ENCODE measurements around the gene TIMM21. TPM values are rescaled to one million over a fixed set of nuclear protein-coding genes. Genes with fewer than 3 reads are reported as not detected.

The TIMM21 gene
- total RNA-seq, 1 experiment from 2014 or later, result 82.0 TPM

DNA sequence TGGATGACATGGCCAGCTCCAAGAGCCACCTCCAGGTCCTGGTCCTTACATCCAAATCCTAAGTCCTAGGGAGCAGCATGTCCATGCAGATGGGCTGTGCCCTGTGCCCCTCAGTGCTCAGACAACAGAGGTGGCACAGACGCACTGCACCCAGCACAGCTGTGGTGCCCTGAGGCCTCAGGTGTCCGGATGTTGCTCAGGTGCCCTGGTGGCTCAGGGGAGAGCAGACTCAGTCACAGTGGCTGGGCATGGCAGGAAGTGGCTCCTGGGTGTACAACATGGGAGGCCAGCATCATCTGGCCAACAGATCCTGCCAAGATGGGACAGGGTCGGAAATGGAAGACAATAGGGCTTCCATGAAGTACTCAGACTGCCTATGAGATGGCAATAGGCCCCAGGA, 50.1 kb downstream of the TIMM21 start:
- no peaks in the 10 kb centered on the region for H3K9me3 ChIP-seq (ENCODE audit: control insufficient read depth, insufficient read depth, low read depth, low read length)
- BruUV-seq (replicated peaks), result no TSS peak
- CTCF ChIA-PET, result interaction anchor here (2.9 kb wide), 1 partner anchor 295 kb away, joined by 12 read pairs; no protein-coding TSS in a partner anchor
- intact Hi-C loops (cut with micrococcal nuclease; ENCODE audit: unreplicated experiment), result loop anchor here (5.0 kb wide), 1 partner anchor 1564 kb away; no protein-coding TSS in a partner anchor
- no peak overlapping the region for H3K27ac ChIP-seq (ENCODE audit: low read length)
- no peaks in the 10 kb centered on the region for H3K36me3 ChIP-seq (ENCODE audit: control insufficient read depth, insufficient read depth, low read length)
- H3K27me3 ChIP-seq (ENCODE audit: control insufficient read depth, insufficient read depth, low read length), result no peaks in the 10 kb centered on the region
- no peaks in the 10 kb centered on the region for H3K4me1 ChIP-seq (ENCODE audit: control insufficient read depth, insufficient read depth, low read length)
- POLR2A ChIA-PET, result no interaction called here
- ATAC-seq, result no peak
- no peak for DNase-seq (ENCODE audit: low read depth, low spot score)
- no peak overlapping the region for H3K4me3 ChIP-seq (ENCODE audit: low read depth in 2 of 2, low read length in 2 of 2)
- in situ Hi-C loops (cut with HindIII; ENCODE audit: low pct_unique_long_range_greater_than_20kb, low sequenced_read_pairs), result loop anchor here (25.0 kb wide), 1 partner anchor 139 kb away; no protein-coding TSS in a partner anchor
- TF ChIP-seq, protein P1, sequence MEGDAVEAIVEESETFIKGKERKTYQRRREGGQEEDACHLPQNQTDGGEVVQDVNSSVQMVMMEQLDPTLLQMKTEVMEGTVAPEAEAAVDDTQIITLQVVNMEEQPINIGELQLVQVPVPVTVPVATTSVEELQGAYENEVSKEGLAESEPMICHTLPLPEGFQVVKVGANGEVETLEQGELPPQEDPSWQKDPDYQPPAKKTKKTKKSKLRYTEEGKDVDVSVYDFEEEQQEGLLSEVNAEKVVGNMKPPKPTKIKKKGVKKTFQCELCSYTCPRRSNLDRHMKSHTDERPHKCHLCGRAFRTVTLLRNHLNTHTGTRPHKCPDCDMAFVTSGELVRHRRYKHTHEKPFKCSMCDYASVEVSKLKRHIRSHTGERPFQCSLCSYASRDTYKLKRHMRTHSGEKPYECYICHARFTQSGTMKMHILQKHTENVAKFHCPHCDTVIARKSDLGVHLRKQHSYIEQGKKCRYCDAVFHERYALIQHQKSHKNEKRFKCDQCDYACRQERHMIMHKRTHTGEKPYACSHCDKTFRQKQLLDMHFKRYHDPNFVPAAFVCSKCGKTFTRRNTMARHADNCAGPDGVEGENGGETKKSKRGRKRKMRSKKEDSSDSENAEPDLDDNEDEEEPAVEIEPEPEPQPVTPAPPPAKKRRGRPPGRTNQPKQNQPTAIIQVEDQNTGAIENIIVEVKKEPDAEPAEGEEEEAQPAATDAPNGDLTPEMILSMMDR (IDR thresholded peaks at IDR 0.05), result no peak
- TF ChIP-seq POLR2AphosphoS5 (IDR thresholded peaks at IDR 0.05; ENCODE audit: low read depth, low read length) (no peak), TCF7L2 (IDR thresholded peaks at IDR 0.05; ENCODE audit: low read depth, low read length) (no peak), REST (IDR thresholded peaks at IDR 0.05; ENCODE audit: insufficient read depth in 1 of 2, low read depth in 2 of 2, low read length in 1 of 2) (no peak), SIN3A (IDR thresholded peaks at IDR 0.05; ENCODE audit: borderline replicate concordance, insufficient read depth, low read depth, low read length) (no peak)

- Histone ChIP-seq H3K4me1 (ENCODE audit: control insufficient read depth, insufficient read depth, low read length) (no peaks in the 10 kb centered on the region), H3K27me3 (ENCODE audit: control insufficient read depth, insufficient read depth, low read length) (no peaks in the 10 kb centered on the region), H3K36me3 (ENCODE audit: control insufficient read depth, insufficient read depth, low read length) (no peaks in the 10 kb centered on the region), H3K4me3 (ENCODE audit: low read depth in 2 of 2, low read length in 2 of 2) (no peak overlapping the region), H3K9me3 (ENCODE audit: control insufficient read depth, insufficient read depth, low read depth, low read length) (no peaks in the 10 kb centered on the region), H3K27ac (ENCODE audit: low read length) (no peak overlapping the region)
- DNase-seq (ENCODE audit: low read depth, low spot score) (no peak), ATAC-seq (no peak)
- ChIA-PET CTCF (interaction anchor here (2.9 kb wide), 1 partner anchor 293 kb away, joined by 12 read pairs; no protein-coding TSS in a partner anchor), POLR2A (no interaction called here)
- no TSS peak for BruUV-seq (replicated peaks)
- TF ChIP-seq, protein P1 (IDR thresholded peaks at IDR 0.05), result no peak
- no peak for TF ChIP-seq SIN3A (IDR thresholded peaks at IDR 0.05; ENCODE audit: borderline replicate concordance, insufficient read depth, low read depth, low read length)
- no peak for TF ChIP-seq REST (IDR thresholded peaks at IDR 0.05; ENCODE audit: insufficient read depth in 1 of 2, low read depth in 2 of 2, low read length in 1 of 2)
- TF ChIP-seq TCF7L2 (IDR thresholded peaks at IDR 0.05; ENCODE audit: low read depth, low read length), result no peak
- no peak for TF ChIP-seq POLR2AphosphoS5 (IDR thresholded peaks at IDR 0.05; ENCODE audit: low read depth, low read length)
- in situ Hi-C loops (cut with HindIII; ENCODE audit: low pct_unique_long_range_greater_than_20kb, low sequenced_read_pairs) (no loop called here), intact Hi-C loops (cut with micrococcal nuclease; ENCODE audit: unreplicated experiment) (no loop called here)
Observed at GRCh38 chr18:74200780-74201179, 52.5 kb downstream of the TIMM21 start.
